Naive B cell (primary cell): ENCODE measurements around the gene EPG5. TPM values are rescaled to one million over a fixed set of nuclear protein-coding genes. Genes with fewer than 3 reads are reported as not detected.
"Not testable (repeated sequence)": the region's sequence is repeated elsewhere in the genome, so short reads cannot be mapped to it uniquely, and the experiment has no call there.

Source experiments
- ATAC-seq, 2 donors: fragments of 150-1000 bp; cut with Tn5 transposase; 2 replicates each; pipeline ENCODE4 v1.10.0; 2021; ENCODE audit warnings: low read depth in 2 of 2, mild to moderate bottlenecking in 2 of 2, moderate library complexity in 2 of 2
- DNase-seq: peaks from one replicate; pipeline ENCODE4 v3.0.0; 2022
- H3K27ac Mint-ChIP-seq, 6 donors: one replicate each; pipeline ENCODE4 v1.8.0; 2020 to 2022; ENCODE audit warnings: mild to moderate bottlenecking in 6 of 6, mixed read lengths in 6 of 6, moderate library complexity in 5 of 6, inconsistent platforms in 2 of 6
- H3K27me3 Mint-ChIP-seq, 3 donors: one replicate each; pipeline ENCODE4 v1.8.0; 2021 to 2022; ENCODE audit warnings: mixed read lengths in 3 of 3, mild to moderate bottlenecking in 1 of 3
- H3K36me3 Mint-ChIP-seq, 2 donors: one replicate each; pipeline ENCODE4 v1.8.0; 2020 to 2022; ENCODE audit warnings: mixed read lengths in 2 of 2, inconsistent platforms in 1 of 2, mild to moderate bottlenecking in 1 of 2
- H3K4me1 Mint-ChIP-seq, 3 donors: one replicate each; pipeline ENCODE4 v1.8.0; 2020 to 2022; ENCODE audit warnings: mixed read lengths in 3 of 3, inconsistent platforms in 1 of 3, mild to moderate bottlenecking in 1 of 3, moderate library complexity in 1 of 3
- H3K4me3 Mint-ChIP-seq, 8 donors: one replicate each; pipeline ENCODE4 v1.8.0; 2020 to 2022; ENCODE audit warnings: mild to moderate bottlenecking in 8 of 8, mixed read lengths in 8 of 8, moderate library complexity in 8 of 8, inconsistent platforms in 2 of 8
- H3K9me3 Mint-ChIP-seq, 7 donors: one replicate each; pipeline ENCODE4 v1.8.0; 2020 to 2022; ENCODE audit warnings: mixed read lengths in 7 of 7, mild to moderate bottlenecking in 5 of 7, inconsistent platforms in 2 of 7, moderate library complexity in 1 of 7
- polyA plus RNA-seq, 6 donors: library from polyadenylated mRNA; unstranded; fragments of 300-500 nt; fragmentation: Illumina TruSeq; gene quantifications; one replicate each; pipeline ENCODE4 v1.2.3, GENCODE V29; 2021; ENCODE audit warnings: low read depth in 6 of 6

The EPG5 gene
- polyA plus RNA-seq, 6 donors from 2014 or later: 3.4 to 6.9 (median 5.4) TPM

- H3K9me3 Mint-ChIP-seq: peaks cover 4 to 23% (median 9%) of the 10 kb centered on the region in 7 donors
- not testable (repeated sequence) for DNase-seq, H3K4me1 Mint-ChIP-seq, ATAC-seq, H3K4me3 Mint-ChIP-seq, H3K36me3 Mint-ChIP-seq, H3K27me3 Mint-ChIP-seq, H3K27ac Mint-ChIP-seq
Observed at GRCh38 chr18:45814733-45815132, 152.4 kb downstream of the EPG5 start.

- not testable (repeated sequence) for DNase-seq, ATAC-seq, H3K4me3 Mint-ChIP-seq, H3K27ac Mint-ChIP-seq
- peaks cover 16% of the 10 kb centered on the region in 2 donors for H3K36me3 Mint-ChIP-seq
- H3K4me1 Mint-ChIP-seq: peaks cover 4 to 11% (median 6%) of the 10 kb centered on the region in 3 donors
- peaks cover 7 to 38% (median 32%) of the 10 kb centered on the region in 3 donors for H3K27me3 Mint-ChIP-seq
- H3K9me3 Mint-ChIP-seq: peaks cover 1 to 22% (median 16%) of the 10 kb centered on the region in 7 donors
Observed at GRCh38 chr18:45807144-45807543, 160.0 kb downstream of the EPG5 start.

- Mint-ChIP-seq H3K27ac (peak overlapping the region in 1 of 6 donors; percentile 85), H3K36me3 (peaks cover 16 to 24% of the 10 kb centered on the region in 2 donors), H3K4me1 (peaks cover 4 to 11% (median 6%) of the 10 kb centered on the region in 3 donors), H3K4me3 (peak overlapping the region in 1 of 8 donors; percentile 54), H3K27me3 (peaks cover 7 to 47% (median 32%) of the 10 kb centered on the region in 3 donors), H3K9me3 (peaks cover 1 to 22% (median 16%) of the 10 kb centered on the region in 7 donors)
- ATAC-seq (no peak), DNase-seq (no peak)
Observed at GRCh38 chr18:45806226-45806625, 160.9 kb downstream of the EPG5 start.

- H3K9me3 Mint-ChIP-seq: peaks cover 1 to 22% (median 16%) of the 10 kb centered on the region in 7 donors
- no peak overlapping the region for H3K4me3 Mint-ChIP-seq
- H3K27me3 Mint-ChIP-seq: peaks cover 7 to 54% (median 34%) of the 10 kb centered on the region in 3 donors
- H3K4me1 Mint-ChIP-seq: peaks cover 4 to 11% (median 6%) of the 10 kb centered on the region in 3 donors
- DNase-seq (no peak), ATAC-seq (no peak)
- no peak overlapping the region for H3K27ac Mint-ChIP-seq
- H3K36me3 Mint-ChIP-seq: peaks cover 16 to 31% of the 10 kb centered on the region in 2 donors
Observed at GRCh38 chr18:45805551-45805950, 161.6 kb downstream of the EPG5 start.

- peaks cover 7 to 40% (median 29%) of the 10 kb centered on the region in 3 donors for H3K27me3 Mint-ChIP-seq
- peaks cover 15 to 32% of the 10 kb centered on the region in 2 donors for H3K36me3 Mint-ChIP-seq
- peaks cover 4 to 11% (median 6%) of the 10 kb centered on the region in 3 donors for H3K4me1 Mint-ChIP-seq
Observed at GRCh38 chr18:45802814-45803492, 164.2 kb downstream of the EPG5 start.

GRCh38 chr18:45801416-45802004 is 165.6 kb downstream of the EPG5 start:
- no peak overlapping the region for H3K27ac Mint-ChIP-seq
- DNase-seq (no peak), ATAC-seq (no peak)
- H3K4me3 Mint-ChIP-seq: no peak overlapping the region
- peaks cover 3 to 29% (median 23%) of the 10 kb centered on the region in 3 donors for H3K27me3 Mint-ChIP-seq
- peaks cover 12 to 32% of the 10 kb centered on the region in 2 donors for H3K36me3 Mint-ChIP-seq
- H3K4me1 Mint-ChIP-seq: peaks cover 0 to 2% (median 1%) of the 10 kb centered on the region in 3 donors
- peaks cover 1 to 22% (median 16%) of the 10 kb centered on the region in 7 donors for H3K9me3 Mint-ChIP-seq

More at GRCh38 chr18:45802814-45803492, 164.2 kb downstream of the EPG5 start:
- ATAC-seq (no peak), DNase-seq (no peak)
- Mint-ChIP-seq H3K9me3 (peaks cover 1 to 22% (median 16%) of the 10 kb centered on the region in 7 donors), H3K27ac (peak overlapping the region in 1 of 6 donors; percentile 27), H3K4me3 (peak overlapping the region in 1 of 8 donors; percentile 27)

Other genes with a start within 250 kb of the EPG5 start
- 1 to 10 TPM in 5 of 6 donors, not detected in 1; 1.0 to 3.8 (median 1.9) TPM for gene SLC14A1, start 243.1 kb downstream of the EPG5 start, polyA plus RNA-seq
- gene SIGLEC15, start 141.7 kb downstream of the EPG5 start, polyA plus RNA-seq: under 1 TPM in 3 of 6 donors, not detected in 3; 0.09 to 0.16 (median 0.13) TPM
- gene PSTPIP2, start 104.9 kb upstream of the EPG5 start, polyA plus RNA-seq: 1 to 10 TPM in 3 of 6 donors, under 1 TPM in 3; 0.29 to 1.8 (median 0.90) TPM
- 100 to 1,000 TPM; 349 to 555 (median 393) TPM for gene ATP5F1A, start 131.0 kb upstream of the EPG5 start, polyA plus RNA-seq
- gene HAUS1, start 137.1 kb upstream of the EPG5 start, polyA plus RNA-seq: 10 to 100 TPM; 49.4 to 74.0 (median 63.8) TPM